GM12878 (cell line): ENCODE data around the gene GALT. TPM values are rescaled to one million over a fixed set of nuclear protein-coding genes. Genes with fewer than 3 reads are reported as not detected.

Experiments
- ATAC-seq: fragments of 200-7000 bp; cut with Tn5 transposase; 3 replicates; pipeline ENCODE4 v1.9.1; 2020; ENCODE audit warnings: mild to moderate bottlenecking, moderate library complexity
- BruUV-seq: library from RNA; stranded (reverse); fragments of 400-500 nt; replicated peaks from 2 replicates; lab custom pipeline; 2021; lab: Mats Ljungman, UMichigan
- CTCF ChIA-PET: fragments of 300-600 bp; sonication (Branson Sonifier 250); formaldehyde crosslinking; extraction: SDS; loops from one replicate; lab custom pipeline; 2021; ENCODE audit warnings: inconsistent platforms; lab: Yijun Ruan, JAX
- POLR2A ChIA-PET: fragments of 350-600 bp; formaldehyde crosslinking; extraction: SDS; loops from one replicate; lab custom pipeline; 2021; ENCODE audit warnings: inconsistent platforms; lab: Charles Lee
- RAD21 ChIA-PET: fragments of 300-600 bp; sonication (Branson Sonifier 250); formaldehyde crosslinking; loops from one replicate; lab custom pipeline; 2023; ENCODE audit warnings: antibody characterized with exemption; ENCODE audit not compliant: unreplicated experiment; lab: Charles Lee
- SMC1A ChIA-PET: fragments of 300-600 bp; sonication (Branson Sonifier 250); formaldehyde crosslinking; loops from one replicate; lab custom pipeline; 2023; ENCODE audit not compliant: unreplicated experiment, uncharacterized antibody; lab: Charles Lee
- DNase-seq: peaks from one replicate; pipeline ENCODE4 v3.0.0-alpha.2; 2011; ENCODE audit warnings: low read depth, low spot score
- FAIRE-seq: peaks from 3 replicates; lab custom pipeline; 2011; peaks lifted over from hg19 to GRCh38; lab: Jason Lieb, UNC
- H2AFZ ChIP-seq: 2 replicates; pipeline ENCODE4 v1.6.0; 2011; ENCODE audit warnings: low read depth, low read length, control low read depth; ENCODE audit not compliant: control insufficient read depth
- H3K27ac ChIP-seq: 2 replicates; pipeline ENCODE4 v1.5.1; 2011; ENCODE audit warnings: control low read depth; ENCODE audit not compliant: control insufficient read depth, insufficient read depth
- H3K27me3 ChIP-seq, 2 experiments: replicated peaks in 1 of 2; 2 replicates each; pipeline versions ENCODE4 v1.6.0 to v1.6.1; 2011; ENCODE audit warnings: low read length in 1 of 2; ENCODE audit not compliant: control insufficient read depth in 2 of 2, insufficient read depth in 2 of 2
- H3K36me3 ChIP-seq, 2 experiments: 2 replicates each; pipeline ENCODE4 v1.5.1; 2011; ENCODE audit warnings: low read length in 1 of 2; ENCODE audit not compliant: control insufficient read depth in 2 of 2, insufficient read depth in 2 of 2
- H3K4me1 ChIP-seq: 2 replicates; pipeline ENCODE4 v1.6.1; 2011; ENCODE audit warnings: mild to moderate bottlenecking, low read length, moderate library complexity, mixed read lengths; ENCODE audit not compliant: control insufficient read depth, insufficient read depth
- H3K4me2 ChIP-seq: 2 replicates; pipeline ENCODE4 v1.6.0; 2011; ENCODE audit warnings: control low read depth; ENCODE audit not compliant: control insufficient read depth, insufficient read depth
- H3K4me3 ChIP-seq: fragments of 200-600 bp; sonication (generic); 2 replicates; pipeline ENCODE4 v1.5.1; 2016
- H3K79me2 ChIP-seq: 2 replicates; pipeline ENCODE4 v1.6.0; 2011; ENCODE audit warnings: low read length; ENCODE audit not compliant: control insufficient read depth, insufficient read depth
- H3K9ac ChIP-seq: 2 replicates; pipeline ENCODE4 v1.8.0; 2011; ENCODE audit warnings: low read length, control low read depth, mixed read lengths; ENCODE audit not compliant: control insufficient read depth, insufficient read depth
- H3K9me3 ChIP-seq: replicated peaks from 3 replicates; pipeline ENCODE4 v1.5.1; 2011; ENCODE audit warnings: mild to moderate bottlenecking, low read length; ENCODE audit not compliant: control insufficient read depth, insufficient read depth
- H4K20me1 ChIP-seq: 2 replicates; pipeline ENCODE4 v1.6.0; 2011; ENCODE audit not compliant: control insufficient read depth, insufficient read depth
- HCFC1 ChIP-seq: fragments of 150-350 bp; IDR thresholded peaks from 2 replicates; pipeline ENCODE4 v1.6.1; 2014; ENCODE audit warnings: low read length
- HDGF ChIP-seq: fragments of 450-650 bp; IDR thresholded peaks from 2 replicates; pipeline ENCODE4 v1.6.1; 2016; ENCODE audit warnings: antibody characterized with exemption
- LARP7 ChIP-seq: fragments of 450-650 bp; IDR thresholded peaks from 2 replicates; pipeline ENCODE4 v1.6.1; 2017; ENCODE audit warnings: mild to moderate bottlenecking
- MEF2B ChIP-seq: fragments of 450-650 bp; IDR thresholded peaks from 2 replicates; pipeline ENCODE4 v1.6.1; 2018; ENCODE audit warnings: mild to moderate bottlenecking, moderate library complexity; ENCODE audit not compliant: partially characterized antibody, poor library complexity, severe bottlenecking
- NR2C1 ChIP-seq: fragments of 450-650 bp; IDR thresholded peaks from 2 replicates; pipeline ENCODE4 v1.6.1; 2017; ENCODE audit warnings: antibody characterized with exemption, mild to moderate bottlenecking, moderate library complexity
- SRF ChIP-seq, 2 experiments: IDR thresholded peaks; 2 replicates each; pipeline ENCODE4 v1.6.1; 2011; ENCODE audit warnings: low read depth in 2 of 2, low read length in 2 of 2, mild to moderate bottlenecking in 1 of 2, moderate library complexity in 1 of 2
- STAT3 ChIP-seq: IDR thresholded peaks from 2 replicates; pipeline ENCODE4 v1.6.1; 2011; ENCODE audit warnings: low read depth, low read length, improper control_type of control experiment
- WRNIP1 ChIP-seq: IDR thresholded peaks from 2 replicates; pipeline ENCODE4 v1.6.1; 2011; ENCODE audit warnings: low read depth, low read length, improper control_type of control experiment, borderline replicate concordance
- ZBTB4 ChIP-seq: fragments of 450-650 bp; formaldehyde crosslinking; IDR thresholded peaks from 2 replicates; pipeline ENCODE4 v1.4.0; 2022; ENCODE audit warnings: mild to moderate bottlenecking, moderate library complexity
- WGBS: methylation state at CpG from one replicate; pipeline ENCODE4 v1.1.6; 2016; ENCODE audit warnings: low lambda C conversion rate; ENCODE audit not compliant: insufficient replicate concordance, insufficient coverage; ENCODE audit errors: missing lambda C conversion rate; 5-methylcytosine and 5-hydroxymethylcytosine counted together
- in situ Hi-C: fragments of 300-500 bp; cut with MboI; formaldehyde crosslinking; loops from 9 replicates; pipeline ENCODE4 v1.14.3; 2018; ENCODE audit warnings: mixed read lengths
- intact Hi-C: fragments of 100-400 bp; cut with micrococcal nuclease; formaldehyde crosslinking; loops from one replicate; pipeline ENCODE4 v1.14.2; 2022; ENCODE audit not compliant: unreplicated experiment
- polyA plus RNA-seq, 11 experiments: library from polyadenylated mRNA; depleted of rRNA in 4 of 11; unstranded in 6 of 11; stranded (reverse) in 5 of 11; fragments of >200 nt; fragmentation: Nextera tagmentation in 4 of 11; fragmentation: Illumina TruSeq in 1 of 11; extraction: Ambion mirVana in 4 of 11; extraction: Trizol in 1 of 11; gene quantifications; 1 replicate in 1 of 11; 2 replicates in 10 of 11; pipeline versions ENCODE4 v1.2.1 to v1.2.3, GENCODE V29; 2011 to 2016; ENCODE audit warnings: inconsistent platforms in 2 of 11, missing spikeins in 2 of 11, low read depth in 1 of 11
- total RNA-seq, 4 experiments: library from RNA; depleted of rRNA in 3 of 4; stranded (reverse); fragments of >200 nt in 3 of 4; fragmentation: Illumina TruSeq in 1 of 4; extraction: Trizol in 1 of 4; gene quantifications; 2 replicates each; pipeline versions ENCODE4 v1.2.1 to v1.2.3, GENCODE V29; 2013 to 2021

Gene GALT
- total and polyA plus RNA-seq, 10 of the 15 experiments (the other 5 are each of a cell fraction or from before 2014, with no cell fraction given), result 9.3 to 34.1 (median 26.9) TPM

GRCh38 chr9:34665067-34665380 lies 18.5 kb downstream of the GALT start:
- in situ Hi-C loops, result no loop called here
- Histone ChIP-seq H3K4me3 (peak overlapping the region; percentile 97), H3K9me3 (no peaks in the 10 kb centered on the region; the same call in 2 of the 3 replicates), H4K20me1 (no peaks in the 10 kb centered on the region), H3K4me2 (peak overlapping the region; percentile 96), H3K4me1 (peaks cover 9% of the 10 kb centered on the region), H3K27me3 (no peaks in the 10 kb centered on the region), H2AFZ (peak overlapping the region; percentile 87), H3K9ac (peak overlapping the region; percentile 39; the same call in 1 of the 2 replicates), H3K36me3 (no peaks in the 10 kb centered on the region), H3K27ac (no peak overlapping the region), H3K79me2 (no peaks in the 10 kb centered on the region)
- SMC1A ChIA-PET, result interaction anchor here (0.7 to 1.1 kb wide), 2 partner anchors 18 to 21 kb away, joined by 3 read pairs; no protein-coding TSS in a partner anchor
- WGBS, result 3% methylated on average over 15 of the region's 26 CpGs
- intact Hi-C loops, result no loop called here
- ATAC-seq (peak; percentile 35), DNase-seq (no peak), FAIRE-seq (no peak)
- CTCF ChIA-PET, result interaction anchor here (0.5 to 3.2 kb wide), 13 partner anchors 9 to 1620 kb away, joined by 3 to 23 read pairs (median 3); partner anchors contain the start of genes GALT, MYORG and SIGMAR1
- RAD21 ChIA-PET, result interaction anchor here (0.9 to 1.7 kb wide), 3 partner anchors 27 to 44 kb away, joined by 3 to 7 read pairs (median 5); partner anchors contain the start of genes DCTN3 and SIGMAR1
- POLR2A ChIA-PET, result interaction anchor here (0.6 kb wide), 1 partner anchor 406 kb away, joined by 5 read pairs; no protein-coding TSS in a partner anchor
- TF ChIP-seq MEF2B (no peak), SRF (IDR thresholded peaks at IDR 0.05; ENCODE audit: low read depth in 2 of 2, low read length in 2 of 2) (no peak), LARP7 (0 out of 2 replicates have a peak, but pooled peaks have one; percentile 2), WRNIP1 (no peak), HDGF (no peak), HCFC1 (no peak), NR2C1 (0 out of 2 replicates have a peak, but pooled peaks have one; percentile 21), ZBTB4 (no peak), STAT3 (no peak)
- BruUV-seq, result no TSS peak
